K562 (cell line): Measurements from ENCODE around the gene NAPB. TPM values are rescaled to one million over a fixed set of nuclear protein-coding genes. Genes with fewer than 3 reads are reported as not detected.

ENCODE experiments used
- ATAC-seq: fragments of 200-7000 bp; cut with Tn5 transposase; 3 replicates; pipeline ENCODE4 v1.9.1; 2020; ENCODE audit warnings: moderate library complexity
- BruUV-seq: library from RNA; stranded (reverse); fragments of 400-500 nt; replicated peaks from 2 replicates; lab custom pipeline; 2021; lab: Mats Ljungman, UMichigan
- CTCF ChIA-PET: fragments of 300-600 bp; formaldehyde crosslinking; extraction: SDS; loops from one replicate; lab custom pipeline; 2021; ENCODE audit warnings: low intra/inter-chr PET ratio; lab: Yijun Ruan, JAX
- POLR2A ChIA-PET: fragments of 300-600, 350-650 bp; sonication (Branson Sonifier 250); formaldehyde crosslinking; extraction: SDS; loops from one replicate; lab custom pipeline; 2021; ENCODE audit warnings: antibody characterized with exemption, inconsistent platforms; lab: Yijun Ruan, JAX
- DNase-seq, 4 experiments: peaks; one replicate each; pipeline versions ENCODE4 v3.0.0 to v3.0.0-alpha.2; 2011 to 2018; ENCODE audit warnings: low spot score in 3 of 4, mixed read lengths in 3 of 4; ENCODE audit errors: extremely low read depth in 1 of 4
- FAIRE-seq: peaks from 2 replicates; lab custom pipeline; 2011; peaks lifted over from hg19 to GRCh38; lab: Jason Lieb, UNC
- H2AFZ ChIP-seq: 2 replicates; pipeline ENCODE4 v1.6.0; 2011; ENCODE audit warnings: low read depth, low read length, control low read depth, inconsistent platforms
- H3K27ac ChIP-seq: fragments of 200-600 bp; 3 replicates; pipeline ENCODE4 v1.8.0; 2011; ENCODE audit warnings: low read depth, mild to moderate bottlenecking, control low read depth, inconsistent platforms, low read length, moderate library complexity, mixed read lengths; ENCODE audit errors: extremely low read depth
- H3K27me3 ChIP-seq, 2 experiments: fragments of 300-600 bp in 1 of 2; 2 replicates in 1 of 2; 3 replicates in 1 of 2; pipeline versions ENCODE4 v1.6.0 to v1.8.0; 2011; ENCODE audit warnings: inconsistent platforms in 2 of 2, low read length in 2 of 2, mild to moderate bottlenecking in 1 of 2, mixed read lengths in 1 of 2, moderate library complexity in 1 of 2; ENCODE audit not compliant: control insufficient read depth in 2 of 2, insufficient read depth in 2 of 2
- H3K36me3 ChIP-seq: fragments of 300-600 bp; 3 replicates; pipeline ENCODE4 v1.8.0; 2011; ENCODE audit warnings: mild to moderate bottlenecking, low read length, inconsistent platforms; ENCODE audit not compliant: control insufficient read depth, insufficient read depth
- H3K4me1 ChIP-seq, 2 experiments: fragments of 200-600 bp in 1 of 2; replicated peaks in 1 of 2; 2 replicates in 1 of 2; 3 replicates in 1 of 2; pipeline versions ENCODE4 v1.5.1 to v1.8.0; 2011; ENCODE audit warnings: inconsistent platforms in 2 of 2, low read length in 2 of 2, mild to moderate bottlenecking in 1 of 2, mixed read lengths in 1 of 2, moderate library complexity in 1 of 2; ENCODE audit not compliant: control insufficient read depth in 2 of 2, insufficient read depth in 2 of 2
- H3K4me2 ChIP-seq: 2 replicates; pipeline ENCODE4 v1.6.1; 2011; ENCODE audit warnings: low read length, control low read depth, inconsistent platforms, mixed read lengths; ENCODE audit not compliant: insufficient read depth
- H3K4me3 ChIP-seq: fragments of 200-600 bp; sonication (generic), shearing (Covaris generic); 2 replicates; pipeline ENCODE4 v1.5.1; 2016; ENCODE audit warnings: control low read depth, inconsistent platforms
- H3K79me2 ChIP-seq: fragments of 200-600 bp; 3 replicates; pipeline ENCODE4 v1.8.0; 2011; ENCODE audit warnings: low read length, inconsistent platforms; ENCODE audit not compliant: control insufficient read depth, insufficient read depth
- H3K9ac ChIP-seq, 2 experiments: 2 replicates each; pipeline versions ENCODE4 v1.6.0 to v1.6.1; 2011; ENCODE audit warnings: low read depth in 2 of 2, low read length in 2 of 2, control low read depth in 1 of 2, inconsistent platforms in 1 of 2, mild to moderate bottlenecking in 1 of 2, mixed read lengths in 1 of 2; ENCODE audit not compliant: insufficient read depth in 1 of 2
- H3K9me1 ChIP-seq: one replicate; pipeline ENCODE4 v1.6.0; 2011; ENCODE audit warnings: inconsistent platforms, mild to moderate bottlenecking, low read length, moderate library complexity; ENCODE audit not compliant: control insufficient read depth, insufficient read depth
- H3K9me3 ChIP-seq: replicated peaks from 2 replicates; pipeline ENCODE4 v1.5.1; 2011; ENCODE audit warnings: low read depth, low read length, inconsistent platforms; ENCODE audit not compliant: control insufficient read depth, insufficient read depth
- H4K20me1 ChIP-seq: replicated peaks from 2 replicates; pipeline ENCODE4 v1.6.1; 2011; ENCODE audit warnings: low read length, inconsistent platforms, mixed read lengths; ENCODE audit not compliant: control insufficient read depth, insufficient read depth
- ATF3 ChIP-seq, 2 experiments: fragments of 450-650 bp in 1 of 2; sonication (generic) in 1 of 2; formaldehyde crosslinking in 1 of 2; IDR thresholded peaks in 1 of 2; conservative IDR thresholded peaks in 1 of 2; 2 replicates each; pipeline versions ENCODE4 v1.6.1 to v1.8.1; 2016 to 2023; ENCODE audit warnings: mild to moderate bottlenecking in 2 of 2, moderate library complexity in 2 of 2, inconsistent platforms in 1 of 2, missing genetic modification reagents in 1 of 2
- CREB3 ChIP-seq: fragments of 450-650 bp; conservative IDR thresholded peaks from 2 replicates; pipeline ENCODE4 v1.6.1; 2016; ENCODE audit warnings: missing genetic modification characterization, low read depth, mild to moderate bottlenecking, missing compliant biosample characterization, moderate library complexity
- KDM4B ChIP-seq, 2 experiments: fragments of 450-650 bp in 1 of 2; sonication (generic) in 1 of 2; IDR thresholded peaks; 2 replicates each; pipeline ENCODE4 v1.6.1; 2016 to 2017; ENCODE audit warnings: borderline replicate concordance in 2 of 2, antibody characterized with exemption in 1 of 2, low read depth in 1 of 2, mild to moderate bottlenecking in 1 of 2
- WHSC1 ChIP-seq: IDR thresholded peaks from one replicate; pipeline ENCODE4 v1.6.1; 2012; ENCODE audit warnings: low read length, control low read depth, inconsistent platforms
- ZNF121 ChIP-seq: sonication (generic); formaldehyde crosslinking; conservative IDR thresholded peaks from 2 replicates; pipeline ENCODE4 v1.8.0; 2022; ENCODE audit warnings: missing genetic modification reagents
- ZNF124 ChIP-seq: sonication (generic); formaldehyde crosslinking; IDR thresholded peaks from 2 replicates; pipeline ENCODE4 v1.8.1; 2022; ENCODE audit warnings: missing genetic modification reagents
- in situ Hi-C: fragments of 300-500 bp; cut with MboI; formaldehyde crosslinking; loops from 4 replicates; pipeline ENCODE4 v1.15.0; 2018; ENCODE audit warnings: inconsistent platforms, mixed read lengths
- intact Hi-C: fragments of 100-400 bp; cut with micrococcal nuclease; formaldehyde crosslinking; loops from 2 replicates; pipeline ENCODE4 v1.14.2; 2022
- polyA plus RNA-seq, 8 experiments: library from polyadenylated mRNA; depleted of rRNA in 4 of 8; stranded (reverse) in 5 of 8; unstranded in 3 of 8; fragments of >200 nt; fragmentation: Nextera tagmentation in 2 of 8; fragmentation: Illumina TruSeq in 1 of 8; extraction: Ambion mirVana in 2 of 8; extraction: Trizol in 1 of 8; gene quantifications; 2 replicates each; pipeline versions ENCODE4 v1.2.1 to v1.2.3, GENCODE V29; 2011 to 2014; ENCODE audit warnings: inconsistent platforms in 1 of 8, missing spikeins in 1 of 8
- total RNA-seq, 7 experiments: library from RNA; depleted of rRNA in 6 of 7; stranded (reverse); fragments of >200 nt in 6 of 7; fragmentation: Illumina TruSeq in 2 of 7; extraction: Trizol in 2 of 7; gene quantifications; 2 replicates each; pipeline versions ENCODE4 v1.2.1 to v1.2.3, GENCODE V29; 2011 to 2021; ENCODE audit warnings: low replicate concordance in 1 of 7
- TF ChIP-seq, protein P1 (sequence below): fragments of 250-450 bp; sonication (Bioruptor Pico); IDR thresholded peaks from 2 replicates; pipeline ENCODE4 v1.8.0; 2021; ENCODE audit warnings: mild to moderate bottlenecking, moderate library complexity
- TF ChIP-seq, protein P2 (sequence below): sonication (generic); formaldehyde crosslinking; IDR thresholded peaks from 2 replicates; pipeline ENCODE4 v1.8.0; 2023; ENCODE audit warnings: mild to moderate bottlenecking, missing genetic modification reagents

The NAPB gene
- total and polyA plus RNA-seq, 9 of the 15 experiments (the other 6 are each of a cell fraction or from before 2014, with no cell fraction given) = 1.4 to 7.7 (median 5.2) TPM

GRCh38 chr20:23381876-23382275, 39.4 kb downstream of the NAPB start (continued):
- TF ChIP-seq, protein P1, sequence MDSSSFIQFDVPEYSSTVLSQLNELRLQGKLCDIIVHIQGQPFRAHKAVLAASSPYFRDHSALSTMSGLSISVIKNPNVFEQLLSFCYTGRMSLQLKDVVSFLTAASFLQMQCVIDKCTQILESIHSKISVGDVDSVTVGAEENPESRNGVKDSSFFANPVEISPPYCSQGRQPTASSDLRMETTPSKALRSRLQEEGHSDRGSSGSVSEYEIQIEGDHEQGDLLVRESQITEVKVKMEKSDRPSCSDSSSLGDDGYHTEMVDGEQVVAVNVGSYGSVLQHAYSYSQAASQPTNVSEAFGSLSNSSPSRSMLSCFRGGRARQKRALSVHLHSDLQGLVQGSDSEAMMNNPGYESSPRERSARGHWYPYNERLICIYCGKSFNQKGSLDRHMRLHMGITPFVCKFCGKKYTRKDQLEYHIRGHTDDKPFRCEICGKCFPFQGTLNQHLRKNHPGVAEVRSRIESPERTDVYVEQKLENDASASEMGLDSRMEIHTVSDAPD = no peak
- no peak for TF ChIP-seq WHSC1
- TF ChIP-seq KDM4B (IDR thresholded peaks at IDR 0.05; ENCODE audit: borderline replicate concordance in 2 of 2, low read depth in 1 of 2) = no peak

- H3K27ac ChIP-seq = no peak overlapping the region
- no peak overlapping the region for H3K4me2 ChIP-seq
- no TSS peak for BruUV-seq
- DNase-seq (no peak), FAIRE-seq (no peak), ATAC-seq (no peak)
- no peak overlapping the region for H3K4me3 ChIP-seq
- no peak overlapping the region for H2AFZ ChIP-seq
- ChIA-PET CTCF (no interaction called here), POLR2A (interaction anchor here (1.2 kb wide), 1 partner anchor 30 kb away, joined by 3 read pairs; no protein-coding TSS in a partner anchor)
- H3K4me1 ChIP-seq = no peaks in the 10 kb centered on the region
- intact Hi-C loops (no loop called here), in situ Hi-C loops (no loop called here)
- H4K20me1 ChIP-seq = no peaks in the 10 kb centered on the region
- H3K9me1 ChIP-seq = no peaks in the 10 kb centered on the region
- no peak overlapping the region for H3K9ac ChIP-seq
- H3K27me3 ChIP-seq = no peaks in the 10 kb centered on the region
- no peaks in the 10 kb centered on the region for H3K9me3 ChIP-seq
- H3K79me2 ChIP-seq = peaks cover 4% of the 10 kb centered on the region; the same call in 1 of the 3 replicates
- H3K36me3 ChIP-seq = peaks cover 71% of the 10 kb centered on the region
- TF ChIP-seq ATF3 (IDR thresholded peaks at IDR 0.05) (no peak), ATF3 (CRISPR knock-in tag; conservative IDR thresholded peaks at IDR 0.05) (no peak), CREB3 (tag) (no peak), ZNF121 (CRISPR knock-in tag) (no peak), ZNF124 (CRISPR knock-in tag) (no peak)
- TF ChIP-seq, protein P2, sequence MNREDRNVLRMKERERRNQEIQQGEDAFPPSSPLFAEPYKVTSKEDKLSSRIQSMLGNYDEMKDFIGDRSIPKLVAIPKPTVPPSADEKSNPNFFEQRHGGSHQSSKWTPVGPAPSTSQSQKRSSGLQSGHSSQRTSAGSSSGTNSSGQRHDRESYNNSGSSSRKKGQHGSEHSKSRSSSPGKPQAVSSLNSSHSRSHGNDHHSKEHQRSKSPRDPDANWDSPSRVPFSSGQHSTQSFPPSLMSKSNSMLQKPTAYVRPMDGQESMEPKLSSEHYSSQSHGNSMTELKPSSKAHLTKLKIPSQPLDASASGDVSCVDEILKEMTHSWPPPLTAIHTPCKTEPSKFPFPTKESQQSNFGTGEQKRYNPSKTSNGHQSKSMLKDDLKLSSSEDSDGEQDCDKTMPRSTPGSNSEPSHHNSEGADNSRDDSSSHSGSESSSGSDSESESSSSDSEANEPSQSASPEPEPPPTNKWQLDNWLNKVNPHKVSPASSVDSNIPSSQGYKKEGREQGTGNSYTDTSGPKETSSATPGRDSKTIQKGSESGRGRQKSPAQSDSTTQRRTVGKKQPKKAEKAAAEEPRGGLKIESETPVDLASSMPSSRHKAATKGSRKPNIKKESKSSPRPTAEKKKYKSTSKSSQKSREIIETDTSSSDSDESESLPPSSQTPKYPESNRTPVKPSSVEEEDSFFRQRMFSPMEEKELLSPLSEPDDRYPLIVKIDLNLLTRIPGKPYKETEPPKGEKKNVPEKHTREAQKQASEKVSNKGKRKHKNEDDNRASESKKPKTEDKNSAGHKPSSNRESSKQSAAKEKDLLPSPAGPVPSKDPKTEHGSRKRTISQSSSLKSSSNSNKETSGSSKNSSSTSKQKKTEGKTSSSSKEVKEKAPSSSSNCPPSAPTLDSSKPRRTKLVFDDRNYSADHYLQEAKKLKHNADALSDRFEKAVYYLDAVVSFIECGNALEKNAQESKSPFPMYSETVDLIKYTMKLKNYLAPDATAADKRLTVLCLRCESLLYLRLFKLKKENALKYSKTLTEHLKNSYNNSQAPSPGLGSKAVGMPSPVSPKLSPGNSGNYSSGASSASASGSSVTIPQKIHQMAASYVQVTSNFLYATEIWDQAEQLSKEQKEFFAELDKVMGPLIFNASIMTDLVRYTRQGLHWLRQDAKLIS (CRISPR knock-in tag) = no peak
These were observed 41.5 kb downstream of the NAPB start for GRCh38 chr20:23379772-23380171.
